Astrocyte (in vitro differentiated cells and primary cell): ENCODE data around the gene MANEA. TPM values are rescaled to one million over a fixed set of nuclear protein-coding genes. Genes with fewer than 3 reads are reported as not detected.
A peak's percentile ranks its signal among the peaks of the same experiment; 100 is the strongest.

Experiments used
- DNase-seq: peaks from one replicate; pipeline ENCODE4 v3.0.0-alpha.2; 2010; ENCODE audit warnings: low read depth
- FAIRE-seq: peaks from 2 replicates; lab custom pipeline; 2011; peaks lifted over from hg19 to GRCh38; lab: Jason Lieb, UNC
- H2AFZ ChIP-seq: 2 replicates; pipeline ENCODE4 v1.6.0; 2012; ENCODE audit warnings: low read depth, low read length, inconsistent platforms
- H3K27ac ChIP-seq: 2 replicates; pipeline ENCODE4 v1.5.1; 2011; ENCODE audit warnings: low read depth, low read length, inconsistent platforms
- H3K27me3 ChIP-seq: 2 replicates; pipeline ENCODE4 v1.6.0; 2011; ENCODE audit warnings: low read length, inconsistent platforms; ENCODE audit not compliant: insufficient read depth
- H3K36me3 ChIP-seq: 2 replicates; pipeline ENCODE4 v1.5.1; 2011; ENCODE audit warnings: low read length, inconsistent platforms; ENCODE audit not compliant: insufficient read depth
- H3K4me1 ChIP-seq: 2 replicates; pipeline ENCODE4 v1.5.1; 2011; ENCODE audit warnings: low read length, inconsistent platforms; ENCODE audit not compliant: insufficient read depth
- H3K4me2 ChIP-seq: 2 replicates; pipeline ENCODE4 v1.6.0; 2012; ENCODE audit warnings: low read length, inconsistent platforms
- H3K4me3 ChIP-seq: 2 replicates; pipeline ENCODE4 v1.5.1; 2011; ENCODE audit warnings: low read depth, mild to moderate bottlenecking, low read length, inconsistent platforms; ENCODE audit not compliant: insufficient read depth
- H3K79me2 ChIP-seq: 2 replicates; pipeline ENCODE4 v1.6.0; 2012; ENCODE audit warnings: mild to moderate bottlenecking, low read length, inconsistent platforms; ENCODE audit not compliant: insufficient read depth
- H3K9ac ChIP-seq: 2 replicates; pipeline ENCODE4 v1.6.0; 2012; ENCODE audit warnings: mild to moderate bottlenecking, low read length, inconsistent platforms
- H3K9me3 ChIP-seq: 2 replicates; pipeline ENCODE4 v1.5.1; 2012; ENCODE audit warnings: low read depth, mild to moderate bottlenecking, low read length, inconsistent platforms; ENCODE audit not compliant: insufficient read depth
- H4K20me1 ChIP-seq: 2 replicates; pipeline ENCODE4 v1.6.0; 2012; ENCODE audit warnings: low read length, inconsistent platforms; ENCODE audit not compliant: insufficient read depth
- H3K27ac Mint-ChIP-seq: one replicate; pipeline ENCODE4 v1.8.0; 2021; ENCODE audit warnings: mild to moderate bottlenecking, mixed read lengths; ENCODE audit not compliant: unreplicated experiment
- H3K27me3 Mint-ChIP-seq: one replicate; pipeline ENCODE4 v1.8.0; 2021; ENCODE audit warnings: low read depth, mixed read lengths; ENCODE audit not compliant: unreplicated experiment
- H3K36me3 Mint-ChIP-seq: one replicate; pipeline ENCODE4 v1.8.0; 2021; ENCODE audit warnings: low read depth, mixed read lengths; ENCODE audit not compliant: unreplicated experiment
- H3K4me1 Mint-ChIP-seq: one replicate; pipeline ENCODE4 v1.8.0; 2021; ENCODE audit warnings: low read depth, mixed read lengths; ENCODE audit not compliant: unreplicated experiment
- H3K4me3 Mint-ChIP-seq: one replicate; pipeline ENCODE4 v1.8.0; 2021; ENCODE audit warnings: mild to moderate bottlenecking, moderate library complexity, mixed read lengths; ENCODE audit not compliant: unreplicated experiment
- H3K9me3 Mint-ChIP-seq: one replicate; pipeline ENCODE4 v1.8.0; 2021; ENCODE audit warnings: mild to moderate bottlenecking, mixed read lengths; ENCODE audit not compliant: unreplicated experiment
- EZH2 ChIP-seq: IDR thresholded peaks from 2 replicates; pipeline ENCODE4 v1.6.1; 2012; ENCODE audit warnings: mild to moderate bottlenecking, low read length, inconsistent platforms; ENCODE audit not compliant: insufficient read depth
- total RNA-seq: library from RNA; stranded (reverse); gene quantifications from 2 replicates; pipeline ENCODE4 v1.2.1, GENCODE V29; 2021
- TF ChIP-seq, protein P1 (sequence below): IDR thresholded peaks from 2 replicates; pipeline ENCODE4 v1.5.1; 2011; ENCODE audit warnings: low read depth, mild to moderate bottlenecking, inconsistent platforms, low read length, moderate library complexity; ENCODE audit not compliant: insufficient read depth

MANEA gene
- total RNA-seq, 1 donor from 2014 or later: 12.4 TPM

DNA sequence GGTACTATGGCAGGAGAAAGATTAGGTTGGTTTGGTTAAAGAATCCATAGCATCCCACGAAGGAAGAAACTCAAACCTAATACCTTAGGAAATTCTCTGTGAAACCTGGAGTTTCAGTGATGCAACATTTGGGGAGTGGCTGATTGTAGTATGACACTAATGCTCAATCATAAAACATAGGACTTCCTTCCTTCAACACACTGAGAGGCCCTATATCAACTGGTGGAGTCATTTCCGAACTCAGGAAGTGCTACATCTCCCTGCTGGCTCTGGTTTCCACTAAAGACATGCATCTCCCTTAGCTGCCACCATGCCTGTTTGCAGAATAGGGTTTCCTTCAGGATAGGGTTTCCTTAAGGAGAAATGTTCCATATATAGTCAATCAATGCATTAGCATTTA, 5.2 kb upstream of the MANEA start:
- Mint-ChIP-seq H3K27me3 (no peaks in the 10 kb centered on the region), H3K36me3 (no peaks in the 10 kb centered on the region), H3K9me3 (no peaks in the 10 kb centered on the region), H3K4me1 (peaks cover 3% of the 10 kb centered on the region), H3K27ac (no peak overlapping the region), H3K4me3 (no peak overlapping the region)
- Histone ChIP-seq H3K4me2 (no peak overlapping the region), H3K79me2 (peaks cover 12% of the 10 kb centered on the region), H4K20me1 (no peaks in the 10 kb centered on the region), H3K27ac (no peak overlapping the region), H3K36me3 (no peaks in the 10 kb centered on the region), H3K4me1 (no peaks in the 10 kb centered on the region), H3K9me3 (no peaks in the 10 kb centered on the region), H3K27me3 (no peaks in the 10 kb centered on the region), H3K4me3 (no peak overlapping the region), H3K9ac (no peak overlapping the region), H2AFZ (no peak overlapping the region)
- DNase-seq: no peak
- no peak for TF ChIP-seq EZH2
- no peak for FAIRE-seq

DNA sequence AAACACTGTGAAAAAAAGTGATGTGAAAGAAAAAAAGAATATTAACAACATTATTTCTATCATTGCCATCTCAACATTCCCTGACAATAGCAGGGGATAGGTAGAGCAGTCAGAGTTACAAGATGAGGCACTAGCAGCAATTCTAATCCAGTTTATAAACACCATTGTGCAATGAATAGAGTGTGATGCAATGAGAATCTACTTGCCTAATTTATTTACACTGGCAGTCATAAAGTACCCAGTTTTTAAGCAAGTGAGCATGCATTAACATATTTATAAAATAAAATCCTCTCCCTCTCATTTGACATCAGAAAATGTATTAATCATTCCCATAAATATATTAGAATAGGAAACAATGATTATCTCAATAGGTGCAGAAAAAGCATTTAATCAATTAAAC, 2.5 kb upstream of the MANEA start:
- H3K36me3 Mint-ChIP-seq: no peaks in the 10 kb centered on the region
- Histone ChIP-seq H2AFZ (no peak overlapping the region), H3K4me1 (no peaks in the 10 kb centered on the region), H3K27me3 (no peaks in the 10 kb centered on the region), H4K20me1 (no peaks in the 10 kb centered on the region), H3K4me2 (no peak overlapping the region), H3K9me3 (no peaks in the 10 kb centered on the region), H3K9ac (no peak overlapping the region), H3K36me3 (no peaks in the 10 kb centered on the region), H3K79me2 (peaks cover 25% of the 10 kb centered on the region), H3K27ac (no peak overlapping the region), H3K4me3 (no peak overlapping the region)
- no peaks in the 10 kb centered on the region for H3K27me3 Mint-ChIP-seq
- DNase-seq (no peak), FAIRE-seq (no peak)
- no peaks in the 10 kb centered on the region for H3K9me3 Mint-ChIP-seq
- no peak for TF ChIP-seq EZH2
- TF ChIP-seq, protein P1, sequence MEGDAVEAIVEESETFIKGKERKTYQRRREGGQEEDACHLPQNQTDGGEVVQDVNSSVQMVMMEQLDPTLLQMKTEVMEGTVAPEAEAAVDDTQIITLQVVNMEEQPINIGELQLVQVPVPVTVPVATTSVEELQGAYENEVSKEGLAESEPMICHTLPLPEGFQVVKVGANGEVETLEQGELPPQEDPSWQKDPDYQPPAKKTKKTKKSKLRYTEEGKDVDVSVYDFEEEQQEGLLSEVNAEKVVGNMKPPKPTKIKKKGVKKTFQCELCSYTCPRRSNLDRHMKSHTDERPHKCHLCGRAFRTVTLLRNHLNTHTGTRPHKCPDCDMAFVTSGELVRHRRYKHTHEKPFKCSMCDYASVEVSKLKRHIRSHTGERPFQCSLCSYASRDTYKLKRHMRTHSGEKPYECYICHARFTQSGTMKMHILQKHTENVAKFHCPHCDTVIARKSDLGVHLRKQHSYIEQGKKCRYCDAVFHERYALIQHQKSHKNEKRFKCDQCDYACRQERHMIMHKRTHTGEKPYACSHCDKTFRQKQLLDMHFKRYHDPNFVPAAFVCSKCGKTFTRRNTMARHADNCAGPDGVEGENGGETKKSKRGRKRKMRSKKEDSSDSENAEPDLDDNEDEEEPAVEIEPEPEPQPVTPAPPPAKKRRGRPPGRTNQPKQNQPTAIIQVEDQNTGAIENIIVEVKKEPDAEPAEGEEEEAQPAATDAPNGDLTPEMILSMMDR: no peak
- peaks cover 6% of the 10 kb centered on the region for H3K4me1 Mint-ChIP-seq
- H3K27ac Mint-ChIP-seq: no peak overlapping the region
- peak overlapping the region; percentile 67 for H3K4me3 Mint-ChIP-seq

DNA sequence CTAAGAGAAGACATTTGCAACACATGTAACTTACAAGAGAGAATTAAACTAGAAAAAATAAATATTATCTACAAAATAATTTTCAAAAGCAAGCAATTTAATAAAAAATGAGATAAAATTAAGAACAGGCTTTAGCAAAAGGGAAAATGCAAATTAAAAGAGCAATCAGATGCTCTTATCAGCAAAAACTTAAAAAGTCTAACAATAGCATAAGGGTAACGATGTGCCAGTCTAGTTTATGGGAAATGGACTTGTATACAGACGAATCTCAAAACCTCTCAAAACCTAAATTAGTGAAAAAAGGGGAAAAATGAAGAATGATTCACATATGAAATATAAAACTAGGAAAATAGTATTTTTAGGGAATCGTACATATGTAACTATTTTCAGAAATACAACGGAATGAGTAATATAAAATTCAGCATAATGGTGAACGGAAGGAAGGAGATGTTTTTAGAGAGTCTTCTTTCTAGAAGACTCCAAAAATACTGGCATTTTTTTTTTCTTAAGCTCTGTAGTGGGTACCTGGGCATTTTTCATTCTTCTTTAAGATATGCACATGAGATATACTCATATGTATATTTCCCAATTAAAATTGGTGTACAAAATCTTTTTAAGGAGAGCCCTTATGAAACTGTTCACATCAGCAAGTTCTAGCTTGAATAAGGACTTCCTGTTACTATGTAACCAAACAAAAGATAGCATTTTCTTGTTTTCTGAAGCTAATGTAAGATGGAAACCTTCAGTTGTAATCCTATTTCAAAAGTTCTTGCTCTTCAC, 927 bp upstream of the MANEA start:
- no peaks in the 10 kb centered on the region for H3K4me1 ChIP-seq
- H3K27ac ChIP-seq: peak overlapping the region; percentile 86
- H3K4me2 ChIP-seq: peak overlapping the region; percentile 97
- H2AFZ ChIP-seq: peak overlapping the region; percentile 84
- H3K36me3 ChIP-seq: no peaks in the 10 kb centered on the region
- H3K36me3 Mint-ChIP-seq: no peaks in the 10 kb centered on the region
- H3K9me3 ChIP-seq: no peaks in the 10 kb centered on the region
- no peaks in the 10 kb centered on the region for H3K27me3 ChIP-seq
- TF ChIP-seq, protein P1: no peak
- TF ChIP-seq EZH2: no peak
- H3K79me2 ChIP-seq: peaks cover 25% of the 10 kb centered on the region
- H3K4me3 ChIP-seq: peak overlapping the region; percentile 95
- H4K20me1 ChIP-seq: no peaks in the 10 kb centered on the region
- peak overlapping the region; percentile 92 for H3K9ac ChIP-seq
- peaks cover 6% of the 10 kb centered on the region for H3K4me1 Mint-ChIP-seq
- H3K4me3 Mint-ChIP-seq: peak overlapping the region; percentile 99
- no peaks in the 10 kb centered on the region for H3K27me3 Mint-ChIP-seq
- peak overlapping the region; percentile 44 for H3K27ac Mint-ChIP-seq
- H3K9me3 Mint-ChIP-seq: no peaks in the 10 kb centered on the region
- FAIRE-seq: no peak
- peak; percentile 20 for DNase-seq
